ENCODE data around the gene FKBP2. TPM values are rescaled to one million over a fixed set of nuclear protein-coding genes. Genes with fewer than 3 reads are reported as not detected.

FKBP2 gene
- total RNA-seq, 1 donor from 2014 or later, result 41.6 TPM

DNA sequence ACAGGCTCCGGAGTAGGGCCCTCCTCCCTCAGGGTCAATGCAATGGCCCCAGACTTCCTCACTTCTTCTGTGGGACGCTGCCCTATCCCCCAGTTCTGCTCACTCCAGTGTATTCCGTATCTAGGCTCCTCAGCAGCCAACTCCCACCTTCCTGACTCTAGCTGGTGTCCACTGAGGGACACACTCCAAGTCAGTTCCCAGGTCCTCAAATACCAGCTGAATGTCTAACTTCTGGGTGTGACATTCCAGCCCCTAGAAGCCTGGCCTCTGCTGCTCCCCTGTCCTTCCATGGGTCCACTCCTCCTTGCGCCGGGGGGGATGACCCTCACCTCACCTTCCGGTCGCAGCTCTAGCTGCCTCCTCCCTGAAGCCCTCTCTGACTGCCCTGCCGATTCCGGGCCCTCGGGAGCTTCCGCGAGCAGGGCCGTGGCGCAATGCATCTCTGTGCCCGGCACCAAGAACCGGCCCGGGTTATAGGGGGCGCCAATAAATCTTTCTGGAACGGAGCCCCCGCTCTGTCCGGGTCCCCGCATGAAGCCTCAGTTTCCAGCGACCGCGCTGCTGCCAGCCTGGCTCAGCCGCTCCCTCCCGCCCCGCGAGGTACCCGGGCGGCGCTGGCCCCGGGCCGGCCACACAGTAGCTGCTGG is 28.1 kb downstream of the FKBP2 start:
- peak; percentile 82 for DNase-seq
- intact Hi-C loops (cut with DNase I), result no loop called here
- peak; percentile 24 for ATAC-seq (ENCODE audit: poor library complexity)

DNA sequence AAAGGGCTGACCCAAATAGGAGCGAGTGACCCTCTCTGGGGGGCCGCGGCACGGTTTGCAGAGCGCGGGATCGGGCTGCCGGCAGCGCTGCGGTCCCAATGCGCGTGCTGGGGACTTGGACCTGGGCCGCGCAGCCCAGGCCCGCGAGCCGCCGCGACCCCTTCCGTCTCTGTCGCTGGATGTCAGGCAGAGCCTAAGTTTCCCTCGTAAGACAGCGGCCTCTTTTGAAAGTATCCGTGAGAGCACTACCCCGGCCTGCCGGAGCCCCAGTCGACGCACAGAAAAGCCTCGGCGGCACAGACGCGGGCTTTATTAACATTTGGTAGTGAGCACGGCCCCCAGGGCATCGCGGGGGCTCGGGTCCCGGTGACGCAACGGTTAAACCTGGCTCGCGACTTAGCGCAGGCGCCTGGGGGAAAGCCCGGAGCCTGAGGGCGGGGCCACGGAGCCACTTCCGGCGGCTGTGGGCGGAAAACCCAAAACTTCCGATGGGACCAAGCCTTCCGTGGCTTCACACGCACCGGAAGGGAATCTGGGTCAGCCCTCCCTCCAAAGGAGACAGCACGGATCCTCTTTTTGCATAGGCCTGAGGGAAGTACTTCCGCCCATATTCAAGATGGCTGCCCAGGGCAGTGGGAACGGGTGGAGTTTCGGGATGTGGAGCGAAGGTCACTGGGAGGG is 28.8 kb downstream of the FKBP2 start:
- intact Hi-C loops (cut with DNase I), result loop anchor here (2.0 kb wide), 1 partner anchor 15 kb away; the partner anchor contains the start of genes BAD and GPR137

DNA sequence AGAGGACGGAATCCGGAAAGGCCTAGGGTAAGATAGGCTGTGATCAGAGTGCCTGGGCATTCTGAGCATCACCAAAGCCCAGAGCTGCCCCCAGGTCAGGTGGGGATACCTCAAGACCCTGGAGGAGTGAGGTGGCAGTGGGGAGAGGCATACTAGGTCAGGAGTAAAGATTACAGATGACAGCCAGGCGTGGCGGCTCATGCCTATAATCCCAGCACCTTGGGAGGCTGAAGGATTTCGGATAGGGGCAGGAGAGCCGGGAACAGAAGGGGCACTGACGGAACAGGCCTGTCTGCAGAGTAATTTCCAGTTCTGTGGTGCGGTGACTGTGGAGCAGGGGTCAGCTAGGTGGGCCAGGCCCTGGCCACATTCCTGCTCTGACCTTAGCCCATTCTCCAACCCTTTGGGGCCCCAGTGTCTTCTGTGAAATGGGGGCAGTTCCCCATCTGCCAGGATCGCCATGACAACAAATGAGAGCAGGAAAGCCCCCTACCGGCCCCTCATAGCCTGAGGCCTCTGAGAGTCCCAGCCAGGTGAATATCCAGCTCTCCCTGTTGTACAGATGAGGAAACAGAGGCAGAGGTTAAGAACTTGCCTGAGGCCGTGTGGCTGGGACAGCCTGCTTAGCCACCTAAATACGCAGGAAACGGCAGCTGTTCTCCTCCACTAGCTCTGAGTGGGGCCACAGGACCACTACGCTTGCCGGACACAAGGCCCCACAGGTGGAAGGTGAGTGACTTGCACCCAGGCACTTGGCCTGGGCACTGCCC is 34.3 kb downstream of the FKBP2 start:
- ATAC-seq (ENCODE audit: poor library complexity) (no peak), DNase-seq (no peak)
- intact Hi-C loops (cut with DNase I), result no loop called here

More for the DNA sequence above, 28.8 kb downstream of the FKBP2 start:
- peak; percentile 83 for ATAC-seq (ENCODE audit: poor library complexity)
- peak; percentile 98 for DNase-seq

DNA sequence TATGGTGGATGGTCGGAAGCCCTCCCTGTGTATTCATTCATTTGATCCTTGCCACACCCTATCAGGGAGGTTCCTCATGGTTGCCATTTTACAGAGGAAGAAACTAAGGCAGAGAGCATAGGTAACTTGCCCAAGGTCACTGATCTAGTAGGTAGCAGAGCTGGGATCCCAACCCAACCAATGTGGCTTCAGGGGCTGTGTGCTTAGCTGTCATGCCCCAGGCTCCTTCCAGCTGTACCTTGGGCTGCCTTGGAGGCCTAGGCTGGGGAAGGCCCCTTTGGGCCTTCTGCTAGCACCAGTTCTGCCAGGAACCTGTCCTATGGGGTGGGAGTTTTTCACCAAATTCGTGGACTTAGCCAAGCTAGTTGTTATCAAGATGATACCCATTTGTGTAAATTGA is 34.9 kb downstream of the FKBP2 start:
- intact Hi-C loops (cut with DNase I), result no loop called here
- ATAC-seq (ENCODE audit: poor library complexity) (no peak), DNase-seq (no peak)

DNA sequence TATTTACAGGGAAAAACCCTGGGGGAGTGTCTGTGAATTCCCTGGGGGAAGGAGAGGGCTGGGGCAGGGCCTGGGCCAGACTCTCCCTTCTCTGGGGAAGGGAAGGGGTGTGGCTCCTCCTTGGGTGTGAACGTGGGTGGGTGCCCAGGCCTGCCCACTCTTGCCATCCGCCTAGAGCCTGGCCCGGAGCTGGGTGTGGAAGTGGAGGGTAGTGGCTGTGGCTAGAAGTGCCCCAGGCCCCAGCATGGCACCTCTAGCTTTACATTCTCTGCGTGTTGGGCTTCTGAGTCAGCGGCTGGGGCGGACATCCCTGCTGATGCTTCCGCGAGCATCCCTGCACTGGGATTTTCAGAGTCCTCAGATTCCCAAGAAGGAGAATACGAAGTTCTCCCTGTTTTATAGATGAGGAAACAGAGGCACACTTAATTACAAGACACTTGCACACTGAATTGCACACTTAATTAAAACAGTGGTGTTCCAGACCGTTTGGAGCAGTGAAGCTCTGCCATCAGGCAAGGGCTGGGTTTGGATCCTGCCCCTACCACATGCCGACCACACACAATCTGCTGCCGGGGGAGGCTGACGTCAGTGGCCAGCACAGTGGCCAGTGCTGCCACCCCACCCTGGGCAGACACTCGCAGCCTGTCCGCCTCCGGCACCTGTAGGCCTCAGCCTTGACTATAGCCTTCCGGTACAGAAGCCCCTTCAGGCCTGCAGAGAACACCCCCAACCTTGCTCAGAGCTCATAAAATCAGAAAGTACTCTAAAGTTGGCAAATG is 35.9 kb downstream of the FKBP2 start:
- DNase-seq (no peak), ATAC-seq (ENCODE audit: poor library complexity) (no peak)
- intact Hi-C loops (cut with DNase I), result no loop called here

DNA sequence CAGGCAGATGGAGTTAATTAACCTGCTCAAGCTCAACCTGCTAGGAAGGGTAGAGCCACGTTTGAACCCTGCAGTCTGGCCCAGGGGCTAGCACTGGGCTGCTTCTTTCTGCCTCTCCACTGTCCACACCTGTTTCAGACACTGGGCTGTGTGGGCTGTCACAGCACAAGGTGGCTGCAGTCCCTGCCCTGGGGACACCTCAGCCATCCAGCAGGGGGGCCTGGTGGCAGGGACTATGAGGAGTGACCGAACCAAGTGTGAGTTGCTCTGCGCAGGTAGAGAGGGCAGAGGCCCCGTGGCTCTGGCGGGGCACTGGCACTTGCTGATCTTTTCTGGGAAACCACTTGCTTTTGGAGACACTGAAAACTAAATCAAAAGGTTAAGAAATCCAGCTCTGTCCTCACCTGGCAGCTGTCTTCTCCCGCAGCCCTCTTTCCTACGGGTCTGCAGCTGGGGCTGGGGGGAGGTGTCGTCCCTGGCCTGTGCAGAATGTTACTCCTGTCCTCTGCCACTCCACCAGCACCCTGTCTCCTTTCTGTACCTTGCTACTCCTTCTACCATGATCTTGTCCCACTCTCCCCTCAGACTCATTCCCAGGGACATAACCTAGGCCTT is 37.8 kb downstream of the FKBP2 start:
- intact Hi-C loops (cut with DNase I), result no loop called here
- DNase-seq, result no peak
- ATAC-seq (ENCODE audit: poor library complexity), result no peak

DNA sequence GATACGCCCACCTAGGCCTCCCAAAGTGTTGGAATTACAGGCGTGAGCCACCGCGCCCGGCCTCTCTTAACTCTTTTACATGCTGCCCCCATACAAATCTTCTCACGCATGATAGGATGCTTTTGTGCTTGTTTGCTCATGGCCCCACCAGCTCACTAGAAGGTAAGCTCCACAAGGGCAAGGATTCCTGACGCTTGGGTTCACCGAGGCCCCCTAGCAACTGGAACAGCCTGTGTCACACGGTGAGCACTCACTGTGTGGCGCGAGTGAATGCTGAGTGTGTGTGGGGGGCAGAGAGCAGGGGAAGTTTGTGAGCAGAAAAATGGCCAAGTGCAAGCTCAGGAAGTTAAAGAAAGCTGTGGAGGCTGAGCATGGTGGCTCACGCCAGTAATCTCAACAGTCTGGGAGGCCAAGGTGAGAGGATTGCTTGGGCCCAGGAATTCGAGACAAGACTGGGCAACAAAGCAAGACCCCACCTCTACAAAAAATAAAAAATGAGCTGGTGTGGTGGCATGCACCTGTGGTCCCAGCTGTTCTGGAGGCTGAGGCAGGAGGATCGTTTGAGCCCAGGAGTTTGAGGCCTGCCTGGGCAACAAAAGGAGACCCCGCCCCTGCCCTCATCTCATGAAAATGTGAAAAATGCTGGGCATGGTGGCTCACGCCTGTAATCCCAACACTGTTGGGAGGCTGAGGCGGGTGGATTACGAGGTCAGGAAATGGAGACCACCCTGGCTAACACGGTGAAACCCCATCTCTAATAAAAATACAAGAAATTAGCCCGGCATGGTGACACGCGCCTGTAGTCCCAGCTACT is 41.3 kb downstream of the FKBP2 start:
- no peak for DNase-seq
- intact Hi-C loops (cut with DNase I), result no loop called here
- no peak for ATAC-seq (ENCODE audit: poor library complexity)

DNA sequence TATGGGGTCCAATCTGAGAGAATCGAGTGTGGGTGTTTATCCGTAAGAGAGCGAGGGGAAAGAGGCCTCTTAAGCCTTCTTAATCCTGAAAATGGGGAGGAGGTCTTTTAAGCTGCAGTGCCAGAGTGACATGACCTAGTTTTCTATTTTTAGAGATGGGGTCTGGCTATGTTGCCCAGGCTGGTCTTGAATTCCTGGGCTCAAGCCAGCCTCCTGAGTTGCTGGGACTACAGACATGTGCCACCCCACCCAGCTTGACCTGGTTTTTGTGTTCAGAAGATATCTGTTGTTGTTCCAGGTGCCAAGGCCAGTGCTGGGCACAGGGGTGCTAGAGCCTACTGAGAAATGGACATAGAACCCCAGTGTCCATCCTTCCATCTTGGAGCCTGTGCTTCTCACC is 42.2 kb downstream of the FKBP2 start:
- intact Hi-C loops (cut with DNase I), result no loop called here
- ATAC-seq (ENCODE audit: poor library complexity), result no peak
- no peak for DNase-seq

DNA sequence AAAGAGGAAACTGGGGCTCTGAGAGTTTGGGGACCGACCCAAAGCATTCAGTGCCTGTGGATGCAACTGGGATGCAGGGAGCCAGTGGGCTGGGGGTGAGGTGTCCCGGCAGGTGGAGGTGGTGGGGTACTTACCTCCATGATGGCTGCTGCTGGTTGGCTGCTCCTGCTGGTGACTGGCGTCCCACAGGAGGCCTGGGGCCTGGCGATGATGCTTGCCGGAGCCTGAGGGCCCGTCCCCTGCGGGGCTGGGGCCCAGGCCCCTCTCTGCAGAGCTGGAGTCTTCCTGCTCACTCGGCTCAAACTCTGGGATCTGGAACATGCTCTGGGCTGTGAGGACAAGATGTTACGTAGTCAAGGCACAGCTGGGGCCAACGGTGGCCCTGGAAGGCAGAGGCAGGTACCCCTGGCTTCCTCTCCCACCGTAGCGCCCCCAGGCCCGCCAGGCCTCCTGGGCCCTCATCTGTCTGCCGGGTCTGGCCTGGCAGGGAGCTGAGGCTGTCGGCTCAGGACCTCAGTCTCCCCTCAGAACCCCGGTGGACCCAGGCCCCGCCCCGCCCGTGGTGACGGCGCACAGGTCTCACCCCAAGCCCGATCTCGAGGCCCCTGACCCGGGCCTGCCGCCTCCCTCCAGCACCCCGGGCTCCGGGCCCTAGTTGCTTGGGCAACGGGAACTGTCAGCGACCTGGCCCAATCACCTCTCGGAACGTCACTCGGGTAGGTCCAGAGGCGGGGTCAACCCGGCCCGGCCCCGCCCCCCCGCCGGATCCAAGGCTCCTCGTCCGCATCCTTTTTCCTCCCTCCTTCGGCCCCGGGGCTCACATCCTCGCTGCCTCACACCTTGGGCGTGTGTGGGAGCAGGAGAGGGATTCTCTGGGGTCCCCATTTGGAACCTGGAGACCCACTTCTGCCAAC is 43.4 kb downstream of the FKBP2 start, which contains the start of gene BAD:
Gene BAD, minus strand, starts transcription at position 618 of the 914 bp plus-strand sequence. Its CDS starts 297 bp downstream, at position 321.
- intact Hi-C loops (cut with DNase I), result loop anchor here (2.0 kb wide), 1 partner anchor 14 kb away; no protein-coding TSS in a partner anchor
- ATAC-seq (ENCODE audit: poor library complexity), result peak; percentile 91
- DNase-seq, result peak; percentile 97

DNA sequence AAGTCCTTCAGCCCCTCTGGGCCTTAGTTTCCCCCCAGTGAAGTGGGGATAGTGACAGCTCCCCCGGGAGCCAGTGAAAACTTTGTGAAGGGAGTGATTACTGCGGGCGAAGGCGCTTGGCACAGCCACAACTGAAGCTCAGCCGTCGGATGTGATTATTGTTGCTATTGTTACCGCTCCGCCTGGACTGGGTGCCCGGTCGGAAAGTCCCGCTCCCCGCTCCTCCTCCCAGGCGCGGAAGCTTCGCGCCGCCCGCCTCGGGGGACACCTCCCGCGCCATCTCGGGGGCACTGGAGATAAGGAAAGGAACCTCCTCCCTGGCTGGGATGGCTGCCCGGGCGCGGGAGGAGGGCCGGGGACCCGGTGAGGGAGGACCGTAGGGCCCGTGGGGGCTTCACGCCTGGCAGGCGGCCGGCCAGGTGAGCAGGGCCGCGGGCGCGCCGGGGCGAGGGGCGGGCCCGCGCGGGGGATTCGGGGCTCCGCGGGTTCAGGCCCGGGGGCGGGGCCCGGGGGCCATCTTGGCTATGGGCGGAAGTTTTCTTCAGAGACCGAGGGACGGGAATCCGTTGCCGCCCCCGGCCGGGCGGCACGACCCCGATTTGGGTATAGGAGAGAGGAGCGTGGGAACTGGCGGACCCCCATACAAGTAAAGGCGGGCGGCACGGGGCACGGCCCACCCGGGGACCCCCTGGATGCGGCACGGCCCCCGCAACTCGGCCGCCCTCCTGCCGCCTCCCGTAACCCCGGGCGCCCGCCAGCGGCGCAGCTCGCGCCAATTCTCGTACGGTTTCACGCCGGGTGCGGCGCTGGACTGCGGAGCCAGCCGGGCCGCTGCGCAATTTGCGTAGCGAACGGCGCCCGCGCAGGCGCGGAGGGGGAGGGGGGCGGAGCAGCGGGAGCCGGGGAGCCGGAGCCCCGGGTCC is 44.3 kb downstream of the FKBP2 start, which contains the start of gene GPR137:
Gene GPR137, plus strand, starts transcription at position 887 of the 923 bp plus-strand sequence. CDS start 677 bp downstream, outside the sequence.
- ATAC-seq (ENCODE audit: poor library complexity) (peak; percentile 82), DNase-seq (peak; percentile 93)
- intact Hi-C loops (cut with DNase I), result loop anchor here (2.0 kb wide), 1 partner anchor 14 kb away; no protein-coding TSS in a partner anchor

DNA sequence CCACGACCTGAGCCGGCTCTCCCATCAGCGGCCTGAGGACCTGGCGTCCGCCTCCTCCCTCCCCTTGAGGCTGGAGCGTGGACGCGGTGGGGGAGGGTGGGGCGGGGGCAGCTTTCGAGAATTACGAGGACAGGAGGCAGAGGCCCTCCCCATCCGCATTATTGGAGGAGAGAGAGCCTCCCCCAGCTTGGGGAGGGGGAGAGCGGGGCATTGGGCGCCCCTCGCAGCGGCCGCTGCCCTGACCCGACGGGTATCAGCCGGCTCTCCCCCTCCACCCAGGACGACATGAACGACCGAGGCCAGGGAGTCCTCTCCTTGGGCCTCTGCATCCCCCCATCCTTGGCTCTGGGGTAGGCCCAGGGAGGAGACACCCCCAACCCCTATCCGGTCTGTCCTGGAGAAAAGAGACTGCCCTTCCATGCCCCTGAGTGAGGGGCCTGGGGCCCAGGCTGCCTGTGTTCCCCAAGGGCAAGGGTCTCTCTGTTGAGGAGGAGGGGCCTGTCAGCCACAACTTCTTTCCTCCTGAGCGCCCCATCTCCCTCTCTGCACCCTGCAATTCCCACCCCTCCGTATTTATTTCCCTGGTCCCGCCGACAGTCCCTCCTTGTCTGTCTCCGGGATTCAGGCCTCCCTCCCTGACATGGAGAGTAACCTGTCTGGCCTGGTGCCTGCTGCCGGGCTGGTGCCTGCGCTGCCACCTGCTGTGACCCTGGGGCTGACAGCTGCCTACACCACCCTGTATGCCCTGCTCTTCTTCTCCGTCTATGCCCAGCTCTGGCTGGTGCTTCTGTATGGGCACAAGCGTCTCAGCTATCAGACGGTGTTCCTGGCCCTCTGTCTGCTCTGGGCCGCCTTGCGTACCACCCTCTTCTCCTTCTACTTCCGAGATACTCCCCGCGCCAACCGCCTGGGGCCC is 45.2 kb downstream of the FKBP2 start:
- DNase-seq (no peak), ATAC-seq (ENCODE audit: poor library complexity) (no peak)
- intact Hi-C loops (cut with DNase I), result loop anchor here (2.0 kb wide), 1 partner anchor 15 kb away; no protein-coding TSS in a partner anchor

DNA sequence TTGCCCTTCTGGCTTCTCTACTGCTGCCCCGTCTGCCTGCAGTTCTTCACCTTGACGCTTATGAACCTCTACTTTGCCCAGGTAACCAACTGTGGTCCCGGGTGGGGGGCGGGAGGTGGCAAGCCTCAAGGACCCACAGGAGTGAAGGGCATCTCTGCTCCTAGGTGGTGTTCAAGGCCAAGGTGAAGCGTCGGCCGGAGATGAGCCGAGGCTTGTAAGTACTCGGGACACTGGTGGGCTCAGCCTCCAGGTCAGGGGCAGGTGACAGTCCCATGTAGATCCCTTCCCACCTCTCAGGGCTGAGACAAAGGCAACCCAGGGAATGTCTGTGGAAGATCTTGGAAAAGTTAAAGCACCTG is 45.9 kb downstream of the FKBP2 start:
- DNase-seq (no peak), ATAC-seq (ENCODE audit: poor library complexity) (no peak)
- intact Hi-C loops (cut with DNase I), result no loop called here

DNA sequence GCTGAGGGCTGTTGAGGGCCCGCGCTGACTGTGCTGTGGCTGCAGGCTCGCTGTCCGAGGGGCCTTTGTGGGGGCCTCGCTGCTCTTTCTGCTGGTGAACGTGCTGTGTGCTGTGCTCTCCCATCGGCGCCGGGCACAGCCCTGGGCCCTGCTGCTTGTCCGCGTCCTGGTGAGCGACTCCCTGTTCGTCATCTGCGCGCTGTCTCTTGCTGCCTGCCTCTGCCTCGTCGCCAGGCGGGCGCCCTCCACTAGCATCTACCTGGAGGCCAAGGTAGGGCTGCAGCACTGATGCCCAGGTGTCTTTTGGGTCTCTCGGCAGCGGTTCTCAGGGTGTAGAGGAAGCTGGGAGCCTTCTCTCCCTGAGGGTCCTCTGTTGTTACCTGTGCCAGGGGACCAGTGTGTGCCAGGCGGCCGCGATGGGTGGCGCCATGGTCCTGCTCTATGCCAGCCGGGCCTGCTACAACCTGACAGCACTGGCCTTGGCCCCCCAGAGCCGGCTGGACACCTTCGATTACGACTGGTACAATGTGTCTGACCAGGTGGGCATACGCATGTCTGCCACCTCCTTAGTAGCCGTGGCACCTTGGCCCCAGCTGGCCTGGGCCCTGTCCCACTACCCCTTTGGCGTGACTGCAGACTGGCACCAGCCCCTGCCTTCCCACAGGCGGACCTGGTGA is 46.9 kb downstream of the FKBP2 start:
- intact Hi-C loops (cut with DNase I), result no loop called here
- ATAC-seq (ENCODE audit: poor library complexity), result no peak
- DNase-seq, result no peak

DNA sequence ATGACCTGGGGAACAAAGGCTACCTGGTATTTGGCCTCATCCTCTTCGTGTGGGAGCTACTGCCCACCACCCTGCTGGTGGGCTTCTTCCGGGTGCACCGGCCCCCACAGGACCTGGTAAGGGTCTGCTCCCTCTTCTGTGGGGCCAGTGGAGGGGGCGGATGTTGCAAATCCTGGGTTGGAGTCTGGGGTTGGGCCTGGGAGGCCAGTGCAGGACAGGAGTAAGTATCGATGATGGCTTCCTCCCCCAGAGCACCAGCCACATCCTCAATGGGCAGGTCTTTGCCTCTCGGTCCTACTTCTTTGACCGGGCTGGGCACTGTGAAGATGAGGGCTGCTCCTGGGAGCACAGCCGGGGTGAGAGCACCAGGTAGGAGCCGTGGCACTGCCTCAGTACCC is 47.5 kb downstream of the FKBP2 start:
- DNase-seq (no peak), ATAC-seq (ENCODE audit: poor library complexity) (no peak)
- intact Hi-C loops (cut with DNase I), result no loop called here
